Fibroblast of lung (primary cell): ENCODE data around the gene CLMN.

Experiments used
- CTCF ChIP-seq, 2 donors: IDR thresholded peaks in 1 of 2; conservative IDR thresholded peaks in 1 of 2; 1 replicate in 1 of 2; 2 replicates in 1 of 2; pipeline ENCODE4 v1.5.1; 2011 to 2012; ENCODE audit warnings: low read length in 2 of 2, control low read depth in 1 of 2, inconsistent platforms in 1 of 2, low read depth in 1 of 2, mild to moderate bottlenecking in 1 of 2
- EZH2 ChIP-seq: IDR thresholded peaks from 2 replicates; pipeline ENCODE4 v1.5.1; 2012; ENCODE audit warnings: low read length, control low read depth, mild to moderate bottlenecking; ENCODE audit errors: missing control alignments

- TF ChIP-seq CTCF (conservative IDR thresholded peaks at IDR 0.05 in 1 of 2, IDR thresholded peaks at IDR 0.05 in 1 of 2; ENCODE audit: low read depth in 1 of 2, low read length in 2 of 2): no peak
- TF ChIP-seq EZH2: no peak
These were observed 35.7 kb upstream of the CLMN start for GRCh38 chr14:95355422-95355821.
